Spleen (tissue), 7 donors: ENCODE measurements around the gene IMMP2L.

Experiments
- CTCF ChIP-seq, 11 experiments: fragments of 200-600 bp in 7 of 11; fragments of 450-650 bp in 4 of 11; sonication (generic) in 4 of 11; IDR thresholded peaks in 8 of 11; conservative IDR thresholded peaks in 3 of 11; 1 replicate in 7 of 11; 2 replicates in 4 of 11; pipeline versions ENCODE4 v1.4.0 to v1.8.0; 2016 to 2021; ENCODE audit warnings: antibody characterized with exemption in 11 of 11, inconsistent platforms in 4 of 11, mild to moderate bottlenecking in 1 of 11
- POLR2AphosphoS5 ChIP-seq, 3 donors: sonication (generic); formaldehyde crosslinking; IDR thresholded peaks; one replicate each; pipeline ENCODE4 v1.5.1; 2017; ENCODE audit warnings: antibody characterized with exemption in 3 of 3
- donor health status: DM: no; HTN: no; CAD: no; lungs with moderate emphysema.
- donor health status: DM: no; HTN: no; CAD: no.
- donor health status: DM: no; HTN: no; CAD: no.

GRCh38 chr7:111041577-111041976 lies 520.7 kb downstream of the IMMP2L start:
- TF ChIP-seq CTCF (IDR thresholded peaks at IDR 0.05 in 8 of 11, conservative IDR thresholded peaks at IDR 0.05 in 3 of 11) (no peak), POLR2AphosphoS5 (IDR thresholded peaks at IDR 0.05) (no peak)
